Upper lobe of right lung (tissue), 1 donor: Measurements from ENCODE around the gene MYO5B. TPM values are rescaled to one million over a fixed set of nuclear protein-coding genes. Genes with fewer than 3 reads are reported as not detected.

Source experiments
- ATAC-seq: fragments of 200-7000 bp; cut with Tn5 transposase; one replicate; pipeline ENCODE4 v1.9.1; 2020; ENCODE audit warnings: mild to moderate bottlenecking, moderate library complexity
- DNase-seq: peaks from one replicate; pipeline ENCODE4 v3.0.0-alpha.2; 2020
- H3K27ac ChIP-seq: fragments of 200-600 bp; one replicate; pipeline ENCODE4 v1.8.0; 2022
- H3K27me3 ChIP-seq: fragments of 200-600 bp; one replicate; pipeline ENCODE4 v1.8.0; 2022; ENCODE audit warnings: mild to moderate bottlenecking
- H3K36me3 ChIP-seq: fragments of 200-600 bp; one replicate; pipeline ENCODE4 v1.8.0; 2022
- H3K4me1 ChIP-seq: fragments of 200-600 bp; one replicate; pipeline ENCODE4 v1.8.0; 2022
- H3K4me3 ChIP-seq: fragments of 200-600 bp; one replicate; pipeline ENCODE4 v1.8.0; 2022; ENCODE audit warnings: mild to moderate bottlenecking
- H3K9me3 ChIP-seq: fragments of 200-600 bp; one replicate; pipeline ENCODE4 v1.8.0; 2022
- CTCF ChIP-seq: fragments of 200-600 bp; IDR thresholded peaks from one replicate; pipeline ENCODE4 v1.8.0; 2022; ENCODE audit warnings: antibody characterized with exemption
- intact Hi-C: fragments of 100-400 bp; cut with DNase I; formaldehyde crosslinking; loops from one replicate; pipeline ENCODE4 v1.11.0; 2022
- total RNA-seq: library from RNA; stranded (reverse); fragmentation: NEBNext Ultra II Directional; extraction: Animal tissue kit (Norgen Biotek cat#: 25700); gene quantifications from one replicate; pipeline ENCODE4 v1.2.1, GENCODE V29; 2021
- donor health status: DM: no; HTN: yes; CAD: no; lungs with severe emphysema.

MYO5B gene
- total RNA-seq, 1 donor from 2014 or later: 31.6 TPM

- peaks cover 29% of the 10 kb centered on the region for H3K4me1 ChIP-seq
- intact Hi-C loops: no loop called here
- no peak for TF ChIP-seq CTCF
- no peak overlapping the region for H3K27ac ChIP-seq
- no peaks in the 10 kb centered on the region for H3K9me3 ChIP-seq
- no peak for DNase-seq
- H3K4me3 ChIP-seq: no peak overlapping the region
- H3K27me3 ChIP-seq: no peaks in the 10 kb centered on the region
- no peak for ATAC-seq
- H3K36me3 ChIP-seq: no peaks in the 10 kb centered on the region
Observed at GRCh38 chr18:49815927-49816326, 379.0 kb downstream of the MYO5B start.

- Histone ChIP-seq H3K27me3 (no peaks in the 10 kb centered on the region), H3K36me3 (no peaks in the 10 kb centered on the region), H3K27ac (peak overlapping the region; percentile 97), H3K4me1 (peaks cover 25% of the 10 kb centered on the region), H3K9me3 (no peaks in the 10 kb centered on the region), H3K4me3 (peak overlapping the region; percentile 78)
- peak; percentile 52 for ATAC-seq
- no peak for TF ChIP-seq CTCF
- intact Hi-C loops: no loop called here
- DNase-seq: peak; percentile 82
Observed at GRCh38 chr18:49814147-49814499, 380.8 kb downstream of the MYO5B start.

GRCh38 chr18:49813319-49814146 is 381.4 kb downstream of the MYO5B start, which contains the start of gene ACAA2:
TSS of gene ACAA2 (minus strand) at chr18:49813533. CDS start at chr18:49813484, 49 bp downstream.
- no peak for TF ChIP-seq CTCF
- DNase-seq (peak; percentile 94), ATAC-seq (peak; percentile 97)
- Histone ChIP-seq H3K4me3 (peak within 1 kb of the TSS; percentile 78), H3K27me3 (no peaks in the 10 kb centered on the region), H3K9me3 (no peaks in the 10 kb centered on the region), H3K4me1 (peaks cover 25% of the 10 kb centered on the region), H3K36me3 (no peaks in the 10 kb centered on the region), H3K27ac (peak within 1 kb of the TSS; percentile 97)
- intact Hi-C loops: no loop called here

- H3K4me1 ChIP-seq: peaks cover 25% of the 10 kb centered on the region
- no peaks in the 10 kb centered on the region for H3K36me3 ChIP-seq
- peak; percentile 78 for DNase-seq
- no peaks in the 10 kb centered on the region for H3K9me3 ChIP-seq
- no peaks in the 10 kb centered on the region for H3K27me3 ChIP-seq
- TF ChIP-seq CTCF: no peak
- ATAC-seq: peak; percentile 53
- peak overlapping the region; percentile 78 for H3K4me3 ChIP-seq
- intact Hi-C loops: no loop called here
- H3K27ac ChIP-seq: peak overlapping the region; percentile 97
Observed at GRCh38 chr18:49813069-49813318, 382.0 kb downstream of the MYO5B start.

- TF ChIP-seq CTCF: no peak
- no peaks in the 10 kb centered on the region for H3K27me3 ChIP-seq
- H3K27ac ChIP-seq: peak overlapping the region; percentile 97
- no peaks in the 10 kb centered on the region for H3K9me3 ChIP-seq
- peak overlapping the region; percentile 78 for H3K4me3 ChIP-seq
- no peaks in the 10 kb centered on the region for H3K36me3 ChIP-seq
- intact Hi-C loops: no loop called here
- DNase-seq: no peak
- no peak for ATAC-seq
- H3K4me1 ChIP-seq: peaks cover 25% of the 10 kb centered on the region
Observed at GRCh38 chr18:49812286-49813068, 382.5 kb downstream of the MYO5B start.
